Stimulated activated CD8-positive, alpha-beta memory T cell treated with anti-CD3 and anti-CD28 coated beads, Interleukin-15, amount 100 ng/mL, for 48 hours (primary cell): ENCODE data around the gene CCL28.

Source experiments
- DNase-seq, 2 donors: peaks; one replicate each; pipeline ENCODE4 v3.0.0-alpha.2; 2020; ENCODE audit warnings: low read depth in 2 of 2

CCL28 gene

GRCh38 chr5:43357878-43358281 is 54.3 kb downstream of the CCL28 start:
- no peak for DNase-seq

- DNase-seq = no peak
Measured at GRCh38 chr5:43357067-43357466, 55.1 kb downstream of the CCL28 start.

GRCh38 chr5:43354774-43355173 is 57.4 kb downstream of the CCL28 start:
- no peak for DNase-seq

- no peak for DNase-seq
Measured at GRCh38 chr5:43353668-43354067, 58.5 kb downstream of the CCL28 start.

- DNase-seq = no peak
Measured at GRCh38 chr5:43352915-43353314, 59.3 kb downstream of the CCL28 start.

GRCh38 chr5:43352131-43352530 is 60.1 kb downstream of the CCL28 start:
- DNase-seq = no peak

GRCh38 chr5:43348861-43349363 is 63.3 kb downstream of the CCL28 start:
- DNase-seq = no peak

GRCh38 chr5:43348207-43348606 is 64.0 kb downstream of the CCL28 start:
- DNase-seq = no peak

- DNase-seq = no peak
Measured at GRCh38 chr5:43338862-43339261, 73.3 kb downstream of the CCL28 start.

GRCh38 chr5:43336159-43336558 is 76.0 kb downstream of the CCL28 start:
- DNase-seq = no peak

GRCh38 chr5:43335681-43336080 is 76.5 kb downstream of the CCL28 start:
- no peak for DNase-seq

- no peak for DNase-seq
Measured at GRCh38 chr5:43332401-43332800, 79.8 kb downstream of the CCL28 start.
